Measurements from ENCODE around the gene VMAC.
A peak's percentile ranks its signal among the peaks of the same experiment; 100 is the strongest.

The VMAC gene

DNA sequence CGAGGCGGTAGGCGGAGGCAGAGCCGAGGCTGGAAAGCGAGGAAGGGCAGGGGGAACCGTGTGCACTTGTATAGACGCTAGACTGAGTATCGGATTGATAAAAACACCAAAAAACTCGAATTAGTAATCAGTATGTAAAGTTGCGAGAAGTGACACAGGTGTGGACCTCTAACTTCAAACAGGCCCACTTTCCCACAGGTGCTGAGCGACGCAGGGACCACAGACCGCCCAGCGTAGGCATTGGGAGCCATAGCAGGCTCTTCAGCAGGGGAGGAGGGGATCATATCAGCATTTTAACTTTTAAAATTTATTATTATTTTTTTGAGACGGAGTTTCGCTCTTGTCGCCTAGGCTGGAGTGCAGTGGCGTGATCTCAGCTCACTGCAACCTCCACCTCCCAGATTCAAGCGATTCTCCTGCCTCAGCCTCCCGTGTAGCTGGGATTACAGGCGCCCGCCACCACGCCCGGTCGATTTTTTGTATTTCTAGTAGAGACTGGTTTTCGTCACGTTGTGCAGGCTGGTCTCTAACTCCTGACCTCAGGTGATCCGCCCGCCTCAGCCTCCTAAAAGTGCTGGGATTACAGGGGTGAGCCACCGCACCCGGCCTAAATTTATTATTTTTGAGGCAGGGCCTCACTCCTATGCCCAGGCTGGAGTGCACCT is 574 bp downstream of the VMAC start:
- no peak for DNase-seq (ENCODE audit: low read depth)

DNA sequence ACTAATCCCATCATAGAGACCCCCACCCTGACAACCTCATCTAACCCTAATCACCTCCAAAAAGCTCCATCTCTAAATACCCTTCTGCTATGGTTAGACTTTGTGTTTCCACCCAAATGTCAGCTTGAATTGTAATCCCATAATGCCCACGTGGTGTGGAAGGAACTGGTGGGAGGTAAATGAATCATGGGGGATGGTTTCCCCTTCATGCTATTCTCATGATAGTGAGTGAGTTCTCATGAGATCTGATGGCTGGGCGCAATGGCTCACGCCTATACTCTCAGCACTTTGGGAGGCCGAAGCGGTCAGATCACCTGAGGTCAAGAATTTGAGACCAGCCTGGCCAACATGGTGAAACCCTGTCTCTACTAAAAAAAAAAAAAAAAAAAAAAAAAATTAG is 2.6 kb downstream of the VMAC start:
- peak; percentile 22 for DNase-seq (ENCODE audit: low read depth)

DNA sequence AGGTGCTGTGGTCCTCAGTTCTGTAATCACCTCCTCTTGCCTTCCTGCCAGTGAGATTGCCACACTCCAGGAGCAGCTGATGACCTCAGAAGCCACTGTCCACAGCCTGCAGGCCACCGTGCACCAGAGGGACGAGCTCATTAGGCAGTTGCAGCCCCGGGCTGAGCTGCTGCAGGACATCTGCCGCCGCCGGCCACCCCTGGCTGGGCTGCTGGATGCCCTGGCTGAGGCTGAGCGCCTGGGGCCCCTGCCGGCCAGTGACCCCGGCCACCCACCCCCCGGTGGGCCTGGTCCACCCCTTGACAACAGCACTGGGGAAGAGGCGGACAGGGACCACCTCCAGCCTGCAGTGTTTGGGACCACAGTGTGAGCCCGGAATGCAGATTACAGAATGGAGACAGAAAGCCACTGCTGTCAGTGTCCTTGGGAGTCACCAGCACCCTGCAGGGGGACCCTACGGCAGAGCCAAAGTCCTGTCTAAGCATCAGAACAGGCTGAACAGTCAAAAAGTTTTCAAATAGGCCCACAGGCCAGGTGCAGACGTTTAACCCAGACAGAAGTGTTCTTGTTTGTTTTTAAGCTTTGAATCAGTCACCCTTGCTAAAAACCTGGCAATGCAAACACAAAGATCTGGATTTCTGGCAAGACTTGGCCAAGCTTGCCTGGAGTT is 4.2 kb downstream of the VMAC start:
- no peak for DNase-seq (ENCODE audit: low read depth)

- DNase-seq (ENCODE audit: low read depth) = no peak
Observed at GRCh38 chr19:5910638-5910907, 5.9 kb downstream of the VMAC start.

DNA sequence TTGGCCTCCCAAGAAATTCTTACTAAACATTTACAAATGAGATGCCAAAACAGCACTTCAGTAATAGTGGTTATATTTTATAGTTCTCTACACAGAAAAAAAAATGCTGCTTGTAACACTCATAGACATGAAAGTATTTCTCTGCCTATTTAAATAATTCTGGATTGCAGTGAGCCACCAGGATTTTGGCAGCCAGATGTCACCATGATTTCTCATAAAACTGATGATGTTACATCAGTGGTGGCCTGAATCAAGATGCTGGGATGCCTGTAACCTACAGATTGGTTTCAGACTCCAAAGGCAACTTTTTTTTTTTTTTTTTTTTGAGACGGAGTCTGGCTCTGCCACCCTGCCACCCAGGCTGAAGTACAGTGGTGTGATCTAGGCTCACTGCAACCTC is 6.7 kb downstream of the VMAC start:
- no peak for DNase-seq (ENCODE audit: low read depth)

GRCh38 chr19:5913739-5914357 is 9.2 kb downstream of the VMAC start, which contains the start of gene CAPS:
TSS of gene CAPS (plus strand) at chr19:5914254. CDS start at chr19:5914407, 153 bp downstream.
- DNase-seq (ENCODE audit: low read depth) = no peak

DNA sequence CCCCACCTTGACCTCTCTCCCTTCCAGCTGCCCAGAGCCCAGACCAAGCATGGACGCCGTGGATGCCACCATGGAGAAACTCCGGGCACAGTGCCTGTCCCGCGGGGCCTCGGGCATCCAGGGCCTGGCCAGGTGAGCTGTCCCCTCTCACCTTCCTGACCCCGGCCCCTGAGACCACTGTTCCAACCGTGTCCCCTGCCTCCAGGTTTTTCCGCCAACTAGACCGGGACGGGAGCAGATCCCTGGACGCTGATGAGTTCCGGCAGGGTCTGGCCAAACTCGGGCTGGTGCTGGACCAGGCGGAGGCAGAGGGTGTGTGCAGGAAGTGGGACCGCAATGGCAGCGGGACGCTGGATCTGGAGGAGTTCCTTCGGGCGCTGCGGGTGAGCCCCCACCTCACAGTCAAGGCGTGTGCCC is 9.7 kb downstream of the VMAC start:
- no peak for DNase-seq (ENCODE audit: low read depth)

DNA sequence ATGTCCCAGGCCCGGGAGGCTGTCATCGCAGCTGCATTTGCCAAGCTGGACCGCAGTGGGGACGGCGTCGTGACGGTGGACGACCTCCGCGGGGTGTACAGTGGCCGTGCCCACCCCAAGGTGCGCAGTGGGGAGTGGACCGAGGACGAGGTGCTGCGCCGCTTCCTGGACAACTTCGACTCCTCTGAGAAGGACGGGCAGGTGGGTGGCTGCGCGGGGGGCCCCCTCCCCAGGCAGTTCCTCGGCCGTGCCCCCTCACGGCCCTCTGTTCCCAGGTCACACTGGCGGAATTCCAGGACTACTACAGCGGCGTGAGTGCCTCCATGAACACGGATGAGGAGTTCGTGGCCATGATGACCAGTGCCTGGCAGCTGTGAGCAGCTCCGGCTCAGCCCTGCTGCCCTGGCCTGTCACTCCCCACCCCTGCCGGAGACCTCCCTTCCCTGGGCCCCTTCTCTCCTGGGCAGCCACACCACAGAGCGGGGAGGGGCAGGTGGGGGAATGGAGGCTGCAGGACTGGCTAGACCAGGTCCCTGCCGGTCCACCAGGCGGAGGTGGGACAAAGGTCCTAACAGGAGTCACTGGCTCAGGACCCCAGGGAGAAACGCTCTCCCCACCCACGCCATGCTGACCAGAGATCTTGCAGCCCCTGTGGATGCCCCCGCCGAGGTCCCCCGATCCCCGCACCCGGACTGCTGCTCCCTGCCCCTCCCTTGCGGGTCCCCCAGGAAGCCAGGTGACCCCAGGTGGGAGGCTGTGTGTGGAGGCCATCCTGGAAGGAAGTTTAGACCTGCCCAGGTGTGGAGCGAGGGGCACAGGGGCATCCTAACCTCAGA is 10.5 kb downstream of the VMAC start:
- no peak for DNase-seq (ENCODE audit: low read depth)

DNA sequence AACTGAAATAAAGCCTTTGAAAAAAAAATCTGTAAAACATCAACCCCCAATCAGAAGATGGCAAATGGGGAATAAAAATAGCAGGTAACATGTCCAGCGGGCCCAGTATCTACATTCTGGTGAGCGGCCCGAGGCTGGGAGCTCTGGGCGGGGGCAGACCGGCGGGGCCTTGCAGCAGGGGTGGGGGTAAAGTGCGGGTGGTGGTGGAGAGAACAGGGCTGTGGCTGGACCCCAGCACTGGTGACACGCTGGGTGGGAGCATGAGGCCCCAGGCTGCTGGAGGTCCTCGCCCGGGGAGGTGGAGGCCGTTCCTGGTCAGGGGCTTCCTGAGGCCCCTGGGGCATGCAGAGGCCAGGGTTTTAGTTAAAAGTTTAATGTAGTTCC is 11.1 kb downstream of the VMAC start:
- DNase-seq (ENCODE audit: low read depth) = no peak

GRCh38 chr19:5916181-5916708 is 11.6 kb downstream of the VMAC start:
- no peak for DNase-seq (ENCODE audit: low read depth)

- no peak for DNase-seq (ENCODE audit: low read depth)
Observed at GRCh38 chr19:5917431-5918107, 12.9 kb downstream of the VMAC start.

DNA sequence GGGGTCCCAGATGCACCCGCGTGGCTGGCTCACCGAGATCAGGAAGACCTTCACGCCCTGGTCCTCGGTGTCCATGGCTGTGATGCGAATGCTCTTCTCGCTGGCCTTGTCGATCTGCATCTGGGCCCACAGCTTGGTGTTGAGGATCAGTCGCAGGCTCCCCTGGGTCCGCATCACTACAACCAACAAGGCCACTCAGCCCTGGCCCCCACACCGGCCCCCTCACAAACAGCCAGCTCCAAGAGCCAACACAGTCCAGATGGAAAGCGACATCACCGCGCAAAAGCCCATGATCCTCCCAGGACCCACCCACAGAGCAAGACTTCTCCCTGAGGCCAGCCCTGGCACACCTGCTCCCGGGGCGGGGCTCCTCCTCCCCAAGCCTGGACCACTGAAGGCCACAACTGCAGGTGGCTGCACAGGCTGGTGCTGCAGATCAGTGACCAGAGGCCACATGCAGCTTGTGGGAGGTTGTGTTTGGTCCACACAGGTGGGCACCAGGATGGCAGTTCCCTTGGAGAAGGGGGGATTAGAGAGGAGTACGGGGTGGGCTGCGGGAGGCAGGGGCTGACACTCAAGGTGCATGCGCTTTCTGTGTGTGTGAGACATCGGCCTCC is 13.9 kb downstream of the VMAC start:
- DNase-seq (ENCODE audit: low read depth) = no peak

DNA sequence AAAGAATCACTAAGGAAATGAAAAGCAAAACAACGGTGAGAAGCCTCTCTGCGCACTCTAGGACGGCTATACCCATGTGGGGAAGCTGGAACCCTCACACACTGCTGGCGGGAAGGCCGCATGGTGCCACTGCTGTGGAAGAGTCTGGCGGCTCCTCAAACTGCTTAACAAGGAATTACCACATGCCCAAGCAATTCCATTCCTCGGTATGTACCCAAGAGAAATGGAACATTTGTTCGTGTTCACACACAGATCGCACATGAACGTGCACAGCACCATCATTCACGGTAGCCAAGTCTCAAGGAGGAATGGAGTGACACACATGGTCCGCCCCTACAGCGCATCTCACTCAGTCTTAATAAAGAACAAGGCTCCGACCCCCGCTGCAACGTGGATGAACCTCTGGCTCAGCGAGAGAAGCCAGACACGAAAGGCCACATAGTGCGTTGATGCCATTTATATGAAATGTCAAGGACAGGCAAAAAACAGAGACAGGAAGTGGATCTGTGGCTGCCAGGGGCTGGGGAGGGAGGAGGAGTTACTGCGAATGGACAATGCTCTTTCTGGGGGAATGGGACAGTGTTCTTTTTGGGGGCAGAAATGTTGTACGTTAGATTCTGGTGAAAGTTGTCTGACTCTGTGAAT is 17.0 kb downstream of the VMAC start:
- DNase-seq (ENCODE audit: low read depth) = no peak

GRCh38 chr19:5922161-5922545 is 17.5 kb downstream of the VMAC start:
- no peak for DNase-seq (ENCODE audit: low read depth)

GRCh38 chr19:5923356-5923755 is 18.7 kb downstream of the VMAC start:
- DNase-seq (ENCODE audit: low read depth) = no peak

DNA sequence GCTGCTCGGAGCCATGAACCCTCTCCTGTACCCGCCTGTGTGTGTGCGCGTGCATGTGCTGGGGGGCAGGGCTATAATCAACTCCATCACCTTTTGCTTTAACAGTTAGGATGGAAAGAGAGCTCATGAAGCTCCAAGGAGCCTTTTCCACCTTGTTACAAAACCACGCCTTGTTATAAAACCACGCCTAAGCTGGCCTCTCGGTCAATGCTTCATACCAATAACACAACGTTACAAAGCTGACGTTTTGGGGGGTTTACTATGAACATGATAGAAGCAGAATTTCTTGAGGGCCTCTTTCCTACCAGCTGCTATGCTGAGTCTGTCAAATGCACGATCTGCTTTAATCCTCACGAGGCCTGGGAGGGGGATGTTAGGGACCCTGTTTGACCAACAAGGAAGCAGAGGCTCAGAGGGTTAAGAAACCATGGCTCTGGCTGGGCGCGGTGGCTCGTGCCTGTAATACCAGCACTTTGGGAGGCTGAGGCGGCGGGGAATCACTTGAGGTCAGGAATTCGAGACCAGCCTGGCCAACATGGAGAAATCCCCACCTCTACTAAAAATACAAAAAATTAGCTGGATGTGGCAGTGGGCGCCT is 21.3 kb downstream of the VMAC start:
- DNase-seq (ENCODE audit: low read depth) = no peak

GRCh38 chr19:5926641-5927440 is 22.2 kb downstream of the VMAC start:
- DNase-seq (ENCODE audit: low read depth) = no peak

DNA sequence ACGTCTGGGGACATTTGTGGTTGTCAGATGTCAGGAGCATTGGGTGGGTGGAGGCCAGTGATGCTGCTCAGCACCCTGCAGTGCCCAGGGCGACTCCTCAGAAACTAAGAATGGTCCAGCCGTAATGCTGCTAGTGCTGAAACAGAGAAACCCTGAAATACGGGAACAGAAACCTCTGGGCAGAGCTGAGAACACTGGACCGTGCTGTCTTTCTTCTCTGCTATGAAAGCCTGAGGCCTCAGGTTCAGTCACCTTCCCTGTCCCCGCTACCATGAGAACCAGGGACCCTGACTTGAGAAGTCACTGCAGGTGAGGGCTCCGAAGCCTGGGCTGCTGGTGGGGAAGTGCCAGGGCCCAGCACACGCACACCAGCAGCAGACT is 22.8 kb downstream of the VMAC start:
- DNase-seq (ENCODE audit: low read depth) = no peak

GRCh38 chr19:5929179-5929578 is 24.5 kb downstream of the VMAC start:
- DNase-seq (ENCODE audit: low read depth) = no peak

- DNase-seq (ENCODE audit: low read depth) = no peak
Observed at GRCh38 chr19:5929625-5930024, 25.0 kb downstream of the VMAC start.

All from activated T-cell treated with anti-CD3 and anti-CD28 coated beads for 24 hours (primary cell).